ENCODE results near the gene AWAT1.

Gene AWAT1

GRCh38 chrX:70260104-70260503, 25.6 kb downstream of the AWAT1 start, which contains the start of gene P2RY4:
P2RY4 (minus strand) TSS chrX:70260204; CDS start chrX:70259624, 580 bp downstream.
- TF ChIP-seq CSDC2 (CRISPR knock-in tag; IDR thresholded peaks at IDR 0.05), result no peak
- TF ChIP-seq, protein P1, sequence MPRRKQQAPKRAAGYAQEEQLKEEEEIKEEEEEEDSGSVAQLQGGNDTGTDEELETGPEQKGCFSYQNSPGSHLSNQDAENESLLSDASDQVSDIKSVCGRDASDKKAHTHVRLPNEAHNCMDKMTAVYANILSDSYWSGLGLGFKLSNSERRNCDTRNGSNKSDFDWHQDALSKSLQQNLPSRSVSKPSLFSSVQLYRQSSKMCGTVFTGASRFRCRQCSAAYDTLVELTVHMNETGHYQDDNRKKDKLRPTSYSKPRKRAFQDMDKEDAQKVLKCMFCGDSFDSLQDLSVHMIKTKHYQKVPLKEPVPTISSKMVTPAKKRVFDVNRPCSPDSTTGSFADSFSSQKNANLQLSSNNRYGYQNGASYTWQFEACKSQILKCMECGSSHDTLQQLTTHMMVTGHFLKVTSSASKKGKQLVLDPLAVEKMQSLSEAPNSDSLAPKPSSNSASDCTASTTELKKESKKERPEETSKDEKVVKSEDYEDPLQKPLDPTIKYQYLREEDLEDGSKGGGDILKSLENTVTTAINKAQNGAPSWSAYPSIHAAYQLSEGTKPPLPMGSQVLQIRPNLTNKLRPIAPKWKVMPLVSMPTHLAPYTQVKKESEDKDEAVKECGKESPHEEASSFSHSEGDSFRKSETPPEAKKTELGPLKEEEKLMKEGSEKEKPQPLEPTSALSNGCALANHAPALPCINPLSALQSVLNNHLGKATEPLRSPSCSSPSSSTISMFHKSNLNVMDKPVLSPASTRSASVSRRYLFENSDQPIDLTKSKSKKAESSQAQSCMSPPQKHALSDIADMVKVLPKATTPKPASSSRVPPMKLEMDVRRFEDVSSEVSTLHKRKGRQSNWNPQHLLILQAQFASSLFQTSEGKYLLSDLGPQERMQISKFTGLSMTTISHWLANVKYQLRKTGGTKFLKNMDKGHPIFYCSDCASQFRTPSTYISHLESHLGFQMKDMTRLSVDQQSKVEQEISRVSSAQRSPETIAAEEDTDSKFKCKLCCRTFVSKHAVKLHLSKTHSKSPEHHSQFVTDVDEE (CRISPR knock-in tag; IDR thresholded peaks at IDR 0.05), result no peak
- TF ChIP-seq SNAI2 (CRISPR knock-in tag; IDR thresholded peaks at IDR 0.05), result no peak
- TF ChIP-seq ESRRG (CRISPR knock-in tag; IDR thresholded peaks at IDR 0.05), result no peak
- TF ChIP-seq POU6F1 (CRISPR knock-in tag; IDR thresholded peaks at IDR 0.05; ENCODE audit: borderline replicate concordance, low read depth), result no peak
- no peak for TF ChIP-seq TOX (CRISPR knock-in tag; IDR thresholded peaks at IDR 0.05; ENCODE audit: borderline replicate concordance)
- TF ChIP-seq, protein P2, sequence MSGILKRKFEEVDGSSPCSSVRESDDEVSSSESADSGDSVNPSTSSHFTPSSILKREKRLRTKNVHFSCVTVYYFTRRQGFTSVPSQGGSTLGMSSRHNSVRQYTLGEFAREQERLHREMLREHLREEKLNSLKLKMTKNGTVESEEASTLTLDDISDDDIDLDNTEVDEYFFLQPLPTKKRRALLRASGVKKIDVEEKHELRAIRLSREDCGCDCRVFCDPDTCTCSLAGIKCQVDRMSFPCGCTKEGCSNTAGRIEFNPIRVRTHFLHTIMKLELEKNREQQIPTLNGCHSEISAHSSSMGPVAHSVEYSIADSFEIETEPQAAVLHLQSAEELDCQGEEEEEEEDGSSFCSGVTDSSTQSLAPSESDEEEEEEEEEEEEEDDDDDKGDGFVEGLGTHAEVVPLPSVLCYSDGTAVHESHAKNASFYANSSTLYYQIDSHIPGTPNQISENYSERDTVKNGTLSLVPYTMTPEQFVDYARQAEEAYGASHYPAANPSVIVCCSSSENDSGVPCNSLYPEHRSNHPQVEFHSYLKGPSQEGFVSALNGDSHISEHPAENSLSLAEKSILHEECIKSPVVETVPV (CRISPR knock-in tag; IDR thresholded peaks at IDR 0.05), result no peak
- no peak for TF ChIP-seq RARB (CRISPR knock-in tag; IDR thresholded peaks at IDR 0.05)
- TF ChIP-seq ARNTL (CRISPR knock-in tag; IDR thresholded peaks at IDR 0.05; ENCODE audit: borderline replicate concordance, low read depth), result no peak
- no peak for TF ChIP-seq PATZ1 (CRISPR knock-in tag; IDR thresholded peaks at IDR 0.05; ENCODE audit: borderline replicate concordance)
- TF ChIP-seq GLIS3 (CRISPR knock-in tag; IDR thresholded peaks at IDR 0.05), result no peak
- TF ChIP-seq ZNF70 (CRISPR knock-in tag; IDR thresholded peaks at IDR 0.05), result no peak
- TF ChIP-seq OSR1 (CRISPR knock-in tag; IDR thresholded peaks at IDR 0.05), result no peak
- TF ChIP-seq BACH2 (CRISPR knock-in tag; IDR thresholded peaks at IDR 0.05; ENCODE audit: borderline replicate concordance), result no peak
- ATAC-seq, result no peak

- ATAC-seq, result peak; percentile 80
- TF ChIP-seq ZFP3 (CRISPR knock-in tag; IDR thresholded peaks at IDR 0.05) (no peak), TOX (CRISPR knock-in tag; IDR thresholded peaks at IDR 0.05; ENCODE audit: borderline replicate concordance) (no peak), ZNF565 (CRISPR knock-in tag; conservative IDR thresholded peaks at IDR 0.05; ENCODE audit: low read depth) (no peak), ZC3H10 (CRISPR knock-in tag; IDR thresholded peaks at IDR 0.05) (no peak), PATZ1 (CRISPR knock-in tag; IDR thresholded peaks at IDR 0.05; ENCODE audit: borderline replicate concordance) (no peak), ARNTL (CRISPR knock-in tag; IDR thresholded peaks at IDR 0.05; ENCODE audit: borderline replicate concordance, low read depth) (no peak), ISL1 (CRISPR knock-in tag; IDR thresholded peaks at IDR 0.05) (no peak), CREB5 (CRISPR knock-in tag; IDR thresholded peaks at IDR 0.05; ENCODE audit: low read depth) (no peak), PPARA (CRISPR knock-in tag; IDR thresholded peaks at IDR 0.05; ENCODE audit: borderline replicate concordance) (no peak), ZFP30 (CRISPR knock-in tag; IDR thresholded peaks at IDR 0.05) (no peak), OSR1 (CRISPR knock-in tag; IDR thresholded peaks at IDR 0.05) (no peak), TCF4 (CRISPR knock-in tag; IDR thresholded peaks at IDR 0.05; ENCODE audit: borderline replicate concordance) (no peak), GLIS3 (CRISPR knock-in tag; IDR thresholded peaks at IDR 0.05) (no peak), CSDC2 (CRISPR knock-in tag; IDR thresholded peaks at IDR 0.05) (no peak)
- TF ChIP-seq, protein P2 (CRISPR knock-in tag; IDR thresholded peaks at IDR 0.05), result no peak
- TF ChIP-seq, protein P1 (CRISPR knock-in tag; IDR thresholded peaks at IDR 0.05), result no peak
These were observed 28.6 kb downstream of the AWAT1 start for GRCh38 chrX:70262952-70263567.

All from SK-N-SH treated with all-trans-retinoic acid at 6 μM for 48 hours (cell line).